HEK293 (cell line): ENCODE results near the gene AMOTL1.
A peak's percentile ranks its signal among the peaks of the same experiment; 100 is the strongest.

Source experiments
- IKZF3 ChIP-seq: fragments of 450-650 bp; IDR thresholded peaks from 2 replicates; pipeline ENCODE4 v1.5.0; 2018; ENCODE audit warnings: missing biosample characterization, mild to moderate bottlenecking, missing genetic modification characterization, moderate library complexity
- KLF8 ChIP-seq: fragments of 450-650 bp; formaldehyde crosslinking; IDR thresholded peaks from 2 replicates; pipeline ENCODE4 v1.5.1; 2016; ENCODE audit warnings: missing biosample characterization, missing genetic modification characterization
- KLF9 ChIP-seq: fragments of 450-650 bp; formaldehyde crosslinking; IDR thresholded peaks from 2 replicates; pipeline ENCODE4 v1.5.1; 2016; ENCODE audit warnings: missing biosample characterization, missing genetic modification characterization, low read depth
- REST ChIP-seq: fragments of 450-650 bp; formaldehyde crosslinking; IDR thresholded peaks from 2 replicates; pipeline ENCODE4 v1.5.1; 2016; ENCODE audit warnings: missing biosample characterization, missing genetic modification characterization
- SP2 ChIP-seq: fragments of 450-650 bp; formaldehyde crosslinking; IDR thresholded peaks from 2 replicates; pipeline ENCODE4 v1.5.1; 2016; ENCODE audit warnings: missing biosample characterization, missing genetic modification characterization
- TSHZ1 ChIP-seq: fragments of 450-650 bp; formaldehyde crosslinking; IDR thresholded peaks from 2 replicates; pipeline ENCODE4 v1.5.1; 2016; ENCODE audit warnings: missing biosample characterization, missing genetic modification characterization, borderline replicate concordance
- ZBTB20 ChIP-seq: fragments of 450-650 bp; formaldehyde crosslinking; IDR thresholded peaks from 2 replicates; pipeline ENCODE4 v1.5.1; 2016; ENCODE audit warnings: missing biosample characterization, missing genetic modification characterization
- ZBTB21 ChIP-seq: fragments of 450-650 bp; formaldehyde crosslinking; IDR thresholded peaks from 2 replicates; pipeline ENCODE4 v1.5.1; 2017; ENCODE audit warnings: missing biosample characterization, missing genetic modification characterization
- ZBTB6 ChIP-seq: fragments of 450-650 bp; formaldehyde crosslinking; IDR thresholded peaks from 2 replicates; pipeline ENCODE4 v1.5.1; 2017; ENCODE audit warnings: missing biosample characterization, missing genetic modification characterization
- ZBTB8A ChIP-seq: fragments of 450-650 bp; formaldehyde crosslinking; IDR thresholded peaks from 2 replicates; pipeline ENCODE4 v1.5.1; 2016; ENCODE audit warnings: missing biosample characterization, missing genetic modification characterization
- ZFHX2 ChIP-seq: fragments of 450-650 bp; formaldehyde crosslinking; conservative IDR thresholded peaks from 2 replicates; pipeline ENCODE4 v1.5.1; 2016; ENCODE audit warnings: missing biosample characterization, missing genetic modification characterization
- ZNF112 ChIP-seq: fragments of 450-650 bp; formaldehyde crosslinking; IDR thresholded peaks from 2 replicates; pipeline ENCODE4 v1.5.0; 2017; ENCODE audit warnings: missing biosample characterization, missing genetic modification characterization
- ZNF121 ChIP-seq: fragments of 450-650 bp; formaldehyde crosslinking; IDR thresholded peaks from 2 replicates; pipeline ENCODE4 v1.5.1; 2016; ENCODE audit warnings: missing biosample characterization, missing genetic modification characterization
- ZNF146 ChIP-seq: fragments of 450-650 bp; formaldehyde crosslinking; IDR thresholded peaks from 2 replicates; pipeline ENCODE4 v1.5.1; 2016; ENCODE audit warnings: missing biosample characterization, missing genetic modification characterization
- ZNF18 ChIP-seq: fragments of 450-650 bp; formaldehyde crosslinking; IDR thresholded peaks from 2 replicates; pipeline ENCODE4 v1.5.1; 2016; ENCODE audit warnings: missing biosample characterization, missing genetic modification characterization
- ZNF19 ChIP-seq: fragments of 450-650 bp; formaldehyde crosslinking; IDR thresholded peaks from 2 replicates; pipeline ENCODE4; 2016; ENCODE audit warnings: missing biosample characterization, missing genetic modification characterization, low read depth
- ZNF239 ChIP-seq: fragments of 450-650 bp; formaldehyde crosslinking; IDR thresholded peaks from 2 replicates; pipeline ENCODE4 v1.5.1; 2016; ENCODE audit warnings: missing biosample characterization, missing genetic modification characterization
- ZNF433 ChIP-seq: fragments of 450-650 bp; formaldehyde crosslinking; IDR thresholded peaks from 2 replicates; pipeline ENCODE4 v1.5.1; 2016; ENCODE audit warnings: missing biosample characterization, missing genetic modification characterization, low read depth
- ZNF510 ChIP-seq: fragments of 450-650 bp; formaldehyde crosslinking; IDR thresholded peaks from 2 replicates; pipeline ENCODE4 v1.5.1; 2018; ENCODE audit warnings: mild to moderate bottlenecking, missing genetic modification characterization, missing biosample characterization; ENCODE audit not compliant: insufficient replicate concordance
- ZNF549 ChIP-seq: fragments of 450-650 bp; IDR thresholded peaks from 2 replicates; pipeline ENCODE4 v1.5.1; 2018; ENCODE audit warnings: missing biosample characterization, missing genetic modification characterization, mild to moderate bottlenecking, inconsistent platforms, moderate library complexity
- ZNF561 ChIP-seq: fragments of 450-650 bp; IDR thresholded peaks from 2 replicates; pipeline ENCODE4 v1.5.1; 2018; ENCODE audit warnings: missing biosample characterization, missing genetic modification characterization, borderline replicate concordance
- ZNF629 ChIP-seq: fragments of 450-650 bp; formaldehyde crosslinking; IDR thresholded peaks from 2 replicates; pipeline ENCODE4 v1.5.1; 2017; ENCODE audit warnings: missing biosample characterization, missing genetic modification characterization
- ZNF654 ChIP-seq: fragments of 450-650 bp; formaldehyde crosslinking; IDR thresholded peaks from 2 replicates; pipeline ENCODE4 v1.5.1; 2016; ENCODE audit warnings: low read depth, missing biosample characterization, missing genetic modification characterization
- ZNF658 ChIP-seq: fragments of 450-650 bp; formaldehyde crosslinking; IDR thresholded peaks from 2 replicates; pipeline ENCODE4; 2016; ENCODE audit warnings: missing biosample characterization, missing genetic modification characterization
- ZSCAN18 ChIP-seq: fragments of 450-650 bp; formaldehyde crosslinking; IDR thresholded peaks from 2 replicates; pipeline ENCODE4 v1.5.1; 2016; ENCODE audit warnings: missing biosample characterization, missing genetic modification characterization
- ZSCAN5A ChIP-seq: fragments of 450-650 bp; formaldehyde crosslinking; IDR thresholded peaks from 2 replicates; pipeline ENCODE4 v1.5.1; 2016; ENCODE audit warnings: missing biosample characterization, missing genetic modification characterization

AMOTL1 gene

GRCh38 chr11:94767701-94768601, at the start of gene AMOTL1 (continued):
- no peak for TF ChIP-seq REST (tag by site-specific recombination)
- TF ChIP-seq ZNF19 (tag by site-specific recombination), result no peak
- peak; percentile 98 for TF ChIP-seq ZNF561
- peak; percentile 15; the same call in 1 of the 2 replicates for TF ChIP-seq ZNF654 (tag by site-specific recombination)
- TF ChIP-seq ZSCAN18, result 0 out of 2 replicates have a peak, but pooled peaks have one; percentile 32
- 0 out of 2 replicates have a peak, but pooled peaks have one; percentile 43 for TF ChIP-seq ZNF18 (tag by site-specific recombination)
- TF ChIP-seq ZNF112 (tag by site-specific recombination), result no peak
- TF ChIP-seq ZNF549 (tag by site-specific recombination), result no peak
- TF ChIP-seq KLF9 (tag by site-specific recombination), result peak; percentile 82
- TF ChIP-seq ZSCAN5A (tag by site-specific recombination), result peak; percentile 52; the same call in 1 of the 2 replicates
- no peak for TF ChIP-seq ZNF121 (tag by site-specific recombination)
- no peak for TF ChIP-seq ZNF239
- TF ChIP-seq ZNF510, result peak; percentile 22
- TF ChIP-seq ZNF629, result peak; percentile 85
- TF ChIP-seq ZBTB8A (tag by site-specific recombination), result peak; percentile 99
- TF ChIP-seq KLF8 (tag by site-specific recombination), result peak; percentile 96
- TF ChIP-seq ZNF433 (tag by site-specific recombination), result no peak
- 0 out of 2 replicates have a peak, but pooled peaks have one; percentile 23 for TF ChIP-seq IKZF3 (tag by site-specific recombination)
- peak; percentile 78; the same call in 1 of the 2 replicates for TF ChIP-seq ZBTB20 (tag by site-specific recombination)
- no peak for TF ChIP-seq ZNF658 (tag by site-specific recombination)
- TF ChIP-seq ZNF146 (tag by site-specific recombination), result peak; percentile 32; the same call in 1 of the 2 replicates
- peak; percentile 54; the same call in 1 of the 2 replicates for TF ChIP-seq ZBTB21 (tag by site-specific recombination)
- peak; percentile 39 for TF ChIP-seq SP2 (tag by site-specific recombination)
- TF ChIP-seq ZFHX2, result peak; percentile 85
- TF ChIP-seq ZBTB6 (tag by site-specific recombination), result peak; percentile 89
- TF ChIP-seq TSHZ1 (tag by site-specific recombination), result peak; percentile 43; the same call in 1 of the 2 replicates
